Osteocyte (in vitro differentiated cells): Measurements from ENCODE around the gene LYPD3. TPM values are rescaled to one million over a fixed set of nuclear protein-coding genes. Genes with fewer than 3 reads are reported as not detected.

Source experiments
- DNase-seq: peaks from one replicate; pipeline ENCODE4 v3.0.0; 2021; ENCODE audit warnings: mixed read lengths; ENCODE audit not compliant: unreplicated experiment; ENCODE audit errors: extremely low spot score
- H3K27ac Mint-ChIP-seq: one replicate; pipeline ENCODE4 v1.8.0; 2021; ENCODE audit warnings: mild to moderate bottlenecking, mixed read lengths; ENCODE audit not compliant: unreplicated experiment
- H3K27me3 Mint-ChIP-seq: one replicate; pipeline ENCODE4 v1.8.0; 2021; ENCODE audit warnings: mixed read lengths; ENCODE audit not compliant: unreplicated experiment
- H3K36me3 Mint-ChIP-seq: one replicate; pipeline ENCODE4 v1.8.0; 2021; ENCODE audit warnings: mixed read lengths; ENCODE audit not compliant: unreplicated experiment
- H3K4me1 Mint-ChIP-seq: one replicate; pipeline ENCODE4 v1.8.0; 2021; ENCODE audit warnings: mixed read lengths; ENCODE audit not compliant: unreplicated experiment
- H3K4me3 Mint-ChIP-seq: one replicate; pipeline ENCODE4 v1.8.0; 2021; ENCODE audit warnings: mild to moderate bottlenecking, moderate library complexity, mixed read lengths; ENCODE audit not compliant: unreplicated experiment
- H3K9me3 Mint-ChIP-seq: one replicate; pipeline ENCODE4 v1.8.0; 2021; ENCODE audit warnings: mixed read lengths; ENCODE audit not compliant: unreplicated experiment
- total RNA-seq: library from RNA; stranded (reverse); gene quantifications from 2 replicates; pipeline ENCODE4 v1.2.1, GENCODE V29; 2021
- TF ChIP-seq, protein P1 (sequence below): fragments of 200-600 bp; sonication (generic); IDR thresholded peaks from 2 replicates; pipeline ENCODE4 v1.5.0; 2021; ENCODE audit warnings: antibody characterized with exemption, mild to moderate bottlenecking, moderate library complexity

LYPD3 gene
- total RNA-seq, 1 donor from 2014 or later = 0.27 TPM

DNA sequence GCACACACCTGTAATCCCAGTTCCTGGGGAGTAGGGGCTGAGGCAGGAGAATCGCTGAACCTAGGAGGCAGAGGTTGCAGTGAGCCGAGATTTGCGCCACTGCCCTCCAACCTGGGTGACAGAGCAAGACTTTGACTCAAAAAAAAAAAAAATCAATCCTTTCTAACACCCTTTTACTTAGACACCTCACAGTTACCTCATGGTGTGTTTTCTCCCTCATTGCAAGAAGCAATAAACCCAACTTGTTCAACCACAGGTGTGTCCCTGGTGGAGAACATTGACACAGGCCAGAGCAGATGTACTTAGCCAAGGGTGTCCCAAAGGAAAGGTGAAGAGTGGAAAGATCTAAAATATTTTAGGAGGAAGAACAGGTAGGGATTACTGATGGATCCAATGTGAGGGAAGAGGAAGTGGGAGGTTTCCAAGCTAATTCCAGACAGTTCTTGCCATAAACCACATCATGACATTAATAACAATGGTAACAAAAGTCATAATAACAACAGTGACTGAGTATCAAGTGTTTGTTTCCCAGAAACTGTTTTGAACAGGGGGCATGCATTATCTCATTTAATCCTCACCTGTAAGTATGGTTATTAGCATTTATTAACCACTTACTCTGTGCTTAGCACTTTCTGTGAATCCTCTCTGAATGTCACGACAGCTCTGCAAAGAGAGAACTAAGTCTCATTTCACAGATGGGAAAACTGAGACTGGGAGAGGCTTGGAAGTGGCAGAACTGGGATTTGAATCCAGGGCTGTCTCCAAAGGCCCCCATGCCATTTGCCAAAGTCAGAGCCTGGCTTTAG lies 3.1 kb upstream of the LYPD3 start:
- no peaks in the 10 kb centered on the region for H3K36me3 Mint-ChIP-seq
- H3K4me3 Mint-ChIP-seq = no peak overlapping the region
- H3K27ac Mint-ChIP-seq = no peak overlapping the region

DNA sequence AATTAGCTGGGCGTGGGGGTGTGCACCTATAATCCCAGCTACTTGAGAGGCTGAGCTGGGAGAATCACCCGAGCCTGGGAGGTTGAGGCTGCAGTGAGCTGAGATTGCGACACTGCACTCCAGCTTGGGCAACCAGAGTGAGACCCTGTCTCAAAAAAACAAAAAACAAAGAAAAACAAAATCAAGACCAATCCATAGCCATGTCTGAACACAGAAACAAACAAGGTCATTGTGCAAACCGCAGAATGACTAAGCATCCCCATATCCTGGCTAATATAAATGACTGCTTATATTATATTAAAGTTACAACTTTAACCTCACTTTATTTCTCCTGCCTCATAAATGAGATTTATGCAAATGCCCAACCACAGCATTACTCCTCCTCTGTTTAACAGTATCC lies 2.3 kb upstream of the LYPD3 start:
- peaks cover 10% of the 10 kb centered on the region for H3K4me1 Mint-ChIP-seq
- H3K36me3 Mint-ChIP-seq = no peaks in the 10 kb centered on the region
- H3K27ac Mint-ChIP-seq = no peak overlapping the region
- H3K4me3 Mint-ChIP-seq = no peak overlapping the region
- H3K9me3 Mint-ChIP-seq = no peaks in the 10 kb centered on the region
- H3K27me3 Mint-ChIP-seq = peaks cover 8% of the 10 kb centered on the region
- TF ChIP-seq, protein P1, sequence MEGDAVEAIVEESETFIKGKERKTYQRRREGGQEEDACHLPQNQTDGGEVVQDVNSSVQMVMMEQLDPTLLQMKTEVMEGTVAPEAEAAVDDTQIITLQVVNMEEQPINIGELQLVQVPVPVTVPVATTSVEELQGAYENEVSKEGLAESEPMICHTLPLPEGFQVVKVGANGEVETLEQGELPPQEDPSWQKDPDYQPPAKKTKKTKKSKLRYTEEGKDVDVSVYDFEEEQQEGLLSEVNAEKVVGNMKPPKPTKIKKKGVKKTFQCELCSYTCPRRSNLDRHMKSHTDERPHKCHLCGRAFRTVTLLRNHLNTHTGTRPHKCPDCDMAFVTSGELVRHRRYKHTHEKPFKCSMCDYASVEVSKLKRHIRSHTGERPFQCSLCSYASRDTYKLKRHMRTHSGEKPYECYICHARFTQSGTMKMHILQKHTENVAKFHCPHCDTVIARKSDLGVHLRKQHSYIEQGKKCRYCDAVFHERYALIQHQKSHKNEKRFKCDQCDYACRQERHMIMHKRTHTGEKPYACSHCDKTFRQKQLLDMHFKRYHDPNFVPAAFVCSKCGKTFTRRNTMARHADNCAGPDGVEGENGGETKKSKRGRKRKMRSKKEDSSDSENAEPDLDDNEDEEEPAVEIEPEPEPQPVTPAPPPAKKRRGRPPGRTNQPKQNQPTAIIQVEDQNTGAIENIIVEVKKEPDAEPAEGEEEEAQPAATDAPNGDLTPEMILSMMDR = no peak
- no peak for DNase-seq

More for the DNA sequence above, 3.1 kb upstream of the LYPD3 start:
- Mint-ChIP-seq H3K9me3 (no peaks in the 10 kb centered on the region), H3K4me1 (peaks cover 10% of the 10 kb centered on the region), H3K27me3 (peaks cover 8% of the 10 kb centered on the region)
- TF ChIP-seq, protein P1 = no peak
- DNase-seq = no peak

DNA sequence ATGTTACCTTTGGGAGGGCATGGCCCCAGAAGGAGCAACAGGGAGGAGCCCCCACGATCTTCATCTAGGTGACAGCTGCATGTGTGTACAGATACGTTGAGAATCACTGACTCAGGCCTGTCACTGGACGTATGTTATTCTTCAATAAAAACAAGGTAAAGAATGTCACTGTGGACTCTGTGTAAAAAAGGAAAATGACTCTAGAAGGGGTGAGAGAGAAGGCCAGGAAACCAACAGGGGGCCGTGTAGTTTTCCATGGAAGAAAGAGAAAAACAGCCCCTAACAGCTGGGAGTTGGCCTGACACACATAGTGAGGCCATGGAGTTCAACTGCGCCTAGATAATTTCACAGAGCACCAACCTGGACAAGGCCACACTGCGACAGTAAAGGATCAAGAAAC lies 1.9 kb upstream of the LYPD3 start:
- no peak overlapping the region for H3K4me3 Mint-ChIP-seq
- TF ChIP-seq, protein P1 = no peak
- H3K27ac Mint-ChIP-seq = no peak overlapping the region
- H3K9me3 Mint-ChIP-seq = no peaks in the 10 kb centered on the region
- H3K27me3 Mint-ChIP-seq = peaks cover 8% of the 10 kb centered on the region
- no peak for DNase-seq
- H3K36me3 Mint-ChIP-seq = no peaks in the 10 kb centered on the region
- peaks cover 10% of the 10 kb centered on the region for H3K4me1 Mint-ChIP-seq

DNA sequence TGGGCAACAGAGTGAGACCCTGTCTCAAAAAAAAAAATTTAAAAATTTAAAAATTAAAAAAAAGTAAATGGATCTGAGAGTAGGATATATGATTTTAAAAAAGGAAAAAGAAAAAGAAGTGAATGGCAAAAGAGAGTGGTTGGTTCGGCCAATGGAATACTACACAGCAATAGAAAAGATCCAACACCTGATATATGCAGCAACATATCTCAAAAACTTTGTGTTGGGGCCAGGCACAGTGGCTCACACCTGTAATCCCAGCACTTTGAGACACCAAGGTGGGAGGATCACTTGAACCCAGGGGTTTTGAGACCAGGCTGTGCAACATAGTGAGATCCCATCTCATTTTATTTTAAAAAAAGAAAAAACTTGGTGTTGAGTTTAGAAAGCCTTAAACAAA lies 1.4 kb upstream of the LYPD3 start:
- DNase-seq = no peak
- no peaks in the 10 kb centered on the region for H3K36me3 Mint-ChIP-seq
- peaks cover 10% of the 10 kb centered on the region for H3K4me1 Mint-ChIP-seq
- no peaks in the 10 kb centered on the region for H3K9me3 Mint-ChIP-seq
- H3K27me3 Mint-ChIP-seq = peaks cover 9% of the 10 kb centered on the region
- H3K4me3 Mint-ChIP-seq = no peak overlapping the region
- no peak overlapping the region for H3K27ac Mint-ChIP-seq
- TF ChIP-seq, protein P1 = no peak

DNA sequence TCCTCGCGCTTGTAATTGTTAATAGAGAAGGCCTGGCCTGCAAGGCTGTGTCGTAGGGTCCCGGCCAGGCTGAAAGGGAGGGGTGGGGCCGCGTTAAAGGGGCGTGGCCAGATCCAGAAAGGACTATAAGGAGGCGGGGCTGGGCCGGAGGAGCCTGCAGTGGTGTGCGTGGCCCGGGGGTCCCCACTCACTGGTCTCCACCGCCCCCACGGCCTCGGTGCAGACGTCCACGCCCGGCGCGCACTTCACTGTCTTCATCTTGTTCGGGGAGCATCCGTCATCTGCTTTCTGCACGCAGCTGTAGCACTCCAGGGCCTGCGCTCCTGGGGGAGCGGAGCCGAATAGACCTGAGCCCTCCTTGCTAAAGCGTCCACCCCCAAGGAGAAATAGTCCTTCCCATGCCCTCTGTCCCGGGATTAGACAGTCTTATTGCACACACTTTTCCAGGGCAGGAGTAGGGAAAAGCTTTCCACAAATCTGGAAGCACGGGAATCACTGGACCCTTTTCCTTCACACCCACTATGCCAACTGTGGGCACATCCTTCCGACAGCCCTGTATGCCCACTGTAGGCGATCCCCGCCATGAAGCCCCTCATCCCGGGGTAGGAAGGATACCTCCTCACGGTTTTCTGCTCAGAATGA lies 1.2 kb downstream of the LYPD3 start:
- DNase-seq = peak; percentile 87
- no peaks in the 10 kb centered on the region for H3K36me3 Mint-ChIP-seq
- peak overlapping the region; percentile 91 for H3K27ac Mint-ChIP-seq
- TF ChIP-seq, protein P1 = no peak
- peak overlapping the region; percentile 93 for H3K4me3 Mint-ChIP-seq
- H3K27me3 Mint-ChIP-seq = peaks cover 24% of the 10 kb centered on the region
- H3K4me1 Mint-ChIP-seq = peaks cover 10% of the 10 kb centered on the region
- H3K9me3 Mint-ChIP-seq = no peaks in the 10 kb centered on the region
